Activated CD8-positive, alpha-beta memory T cell treated with anti-CD3 and anti-CD28 coated beads, Interleukin-2, amount 50 U/mL, for 48 hours (primary cell): ENCODE measurements around the gene PLIN4.
"Not testable (repeated sequence)": the region's sequence is repeated elsewhere in the genome, so short reads cannot be mapped to it uniquely, and the experiment has no call there.

Experiments used
- DNase-seq: peaks from one replicate; pipeline ENCODE4 v3.0.0-alpha.2; 2020

Gene PLIN4

DNA sequence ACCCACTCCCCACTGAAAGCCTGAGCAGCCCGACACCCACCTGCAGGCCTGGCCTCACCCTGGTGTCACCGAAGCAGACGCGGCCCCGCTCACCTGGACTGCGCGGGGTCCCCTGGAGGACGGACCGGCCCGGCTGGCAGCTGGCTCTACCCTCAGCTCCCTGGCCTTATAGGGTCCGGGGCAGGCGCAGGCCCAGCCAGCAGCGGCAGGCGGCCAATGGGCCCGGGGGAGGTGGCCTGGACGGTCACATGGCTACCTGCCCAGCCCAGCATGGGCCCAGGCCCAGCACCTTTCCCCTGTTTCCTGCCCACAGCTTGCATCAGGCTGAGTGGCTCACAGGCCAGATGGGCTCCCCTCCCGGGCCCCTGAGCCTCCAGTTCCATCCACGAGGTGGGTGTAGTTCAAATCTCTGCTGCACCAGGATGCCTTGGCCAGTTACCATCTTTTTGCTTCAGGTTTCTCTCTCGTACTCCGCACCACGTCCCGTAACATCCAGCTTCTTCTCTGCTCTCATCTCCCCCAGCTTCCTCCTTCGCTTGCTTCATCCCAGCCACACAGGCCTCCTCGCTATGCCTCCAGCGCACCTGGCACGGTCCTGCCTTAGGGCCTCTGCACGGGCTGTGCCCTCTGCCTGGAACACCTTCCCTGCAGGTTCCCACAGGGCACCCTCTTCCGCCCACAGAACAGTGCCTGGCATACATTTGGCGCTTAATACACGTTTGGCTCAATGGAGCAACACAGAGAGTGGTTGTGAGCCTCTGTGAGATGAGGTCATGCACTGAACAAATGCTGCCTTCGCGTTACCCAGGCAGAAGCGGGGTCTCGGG is at the start of gene PLIN4:
Gene PLIN4, minus strand, starts transcription at position 142 of the 827 bp plus-strand sequence. CDS start 214 bp downstream, outside the sequence.
- no peak for DNase-seq

DNA sequence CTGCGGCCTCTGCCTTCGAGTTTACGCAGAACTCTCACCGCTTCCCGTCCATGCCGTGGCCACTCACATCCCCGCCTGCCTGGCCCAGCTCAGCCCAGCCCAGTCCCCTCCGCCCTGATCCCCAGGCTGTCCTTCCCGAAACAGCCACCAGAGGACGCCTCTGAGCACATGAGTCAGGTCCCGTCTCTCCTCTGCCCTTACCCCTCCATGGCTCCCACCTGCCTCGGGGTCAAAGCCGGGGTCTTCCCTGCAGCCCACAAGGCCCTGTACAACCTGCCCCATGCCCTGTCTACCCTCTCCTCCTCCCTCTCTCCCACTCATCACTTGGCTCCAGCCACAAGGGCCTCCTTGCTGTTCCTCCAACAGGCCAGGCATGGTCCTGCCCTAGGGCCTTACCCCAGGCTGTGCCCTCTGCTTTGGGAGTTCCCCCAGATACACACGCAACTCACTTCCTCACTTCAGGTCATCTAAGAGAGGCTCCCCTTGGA is 49.3 kb upstream of the PLIN4 start:
- DNase-seq = peak; percentile 92

DNA sequence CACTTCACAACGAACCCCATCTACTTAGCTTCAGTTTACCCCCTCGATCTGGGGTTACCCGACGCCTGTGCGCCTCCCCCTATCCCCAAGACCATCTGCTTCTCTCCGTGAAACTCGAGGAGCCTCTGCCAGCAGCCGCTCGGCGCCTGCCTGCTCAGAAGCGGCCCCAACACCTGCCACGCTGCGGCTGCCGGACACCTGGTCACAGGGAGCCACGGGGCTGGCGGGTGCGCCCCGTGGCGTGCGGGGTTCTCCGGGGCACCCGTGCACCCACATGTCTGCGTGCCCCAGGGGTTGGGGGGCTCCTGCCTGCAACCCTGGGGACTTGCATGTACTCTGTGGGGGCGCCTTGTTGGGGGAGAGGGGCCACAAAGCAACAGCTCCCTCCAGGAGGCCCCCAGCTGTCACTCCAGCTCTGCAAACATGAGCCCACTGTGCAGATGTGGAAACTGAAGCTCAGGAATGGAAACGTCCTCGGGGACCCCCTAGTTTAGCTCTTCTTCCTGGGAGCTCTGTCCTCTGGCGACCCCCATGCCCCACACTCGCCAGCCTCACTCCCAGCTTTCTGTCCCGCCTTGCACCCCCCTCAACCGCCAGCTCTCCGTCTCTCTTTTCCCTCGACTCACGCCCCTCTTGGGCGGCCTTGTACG is 48.2 kb upstream of the PLIN4 start:
- no peak for DNase-seq

DNA sequence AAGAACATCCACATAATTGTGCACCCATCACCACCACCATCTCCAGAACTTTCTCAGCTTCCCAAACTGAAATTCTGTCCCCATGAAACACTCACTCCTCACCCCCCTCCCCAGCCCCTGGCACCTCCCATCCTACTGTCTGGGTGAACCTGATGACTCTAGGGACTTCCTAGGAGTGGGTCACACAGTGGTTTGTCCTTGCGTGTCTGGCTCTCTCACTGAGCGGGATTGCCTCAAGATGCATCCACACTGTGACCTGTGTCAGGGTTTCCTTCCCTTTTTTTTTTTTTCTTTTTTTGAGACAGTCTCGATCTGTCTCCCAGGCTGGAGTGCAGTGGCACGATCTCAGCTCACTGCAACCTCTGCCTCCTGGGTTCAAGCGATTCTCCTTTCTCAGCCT is 45.3 kb upstream of the PLIN4 start:
- DNase-seq = not testable (repeated sequence)

DNA sequence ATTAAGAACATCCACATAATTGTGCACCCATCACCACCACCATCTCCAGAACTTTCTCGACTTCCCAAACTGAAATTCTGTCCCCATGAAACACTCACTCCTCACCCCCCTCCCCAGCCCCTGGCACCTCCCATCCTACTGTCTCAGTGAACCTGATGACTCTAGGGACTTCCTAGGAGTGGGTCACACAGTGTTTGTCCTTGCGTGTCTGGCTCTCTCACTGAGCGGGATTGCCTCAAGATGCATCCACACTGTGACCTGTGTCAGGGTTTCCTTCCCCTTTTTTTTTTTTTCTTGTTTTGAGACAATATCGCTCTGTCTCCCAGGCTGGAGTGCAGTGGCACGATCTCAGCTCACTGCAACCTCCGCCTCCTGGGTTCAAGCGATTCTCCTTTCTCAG is 43.8 kb upstream of the PLIN4 start:
- DNase-seq = not testable (repeated sequence)

DNA sequence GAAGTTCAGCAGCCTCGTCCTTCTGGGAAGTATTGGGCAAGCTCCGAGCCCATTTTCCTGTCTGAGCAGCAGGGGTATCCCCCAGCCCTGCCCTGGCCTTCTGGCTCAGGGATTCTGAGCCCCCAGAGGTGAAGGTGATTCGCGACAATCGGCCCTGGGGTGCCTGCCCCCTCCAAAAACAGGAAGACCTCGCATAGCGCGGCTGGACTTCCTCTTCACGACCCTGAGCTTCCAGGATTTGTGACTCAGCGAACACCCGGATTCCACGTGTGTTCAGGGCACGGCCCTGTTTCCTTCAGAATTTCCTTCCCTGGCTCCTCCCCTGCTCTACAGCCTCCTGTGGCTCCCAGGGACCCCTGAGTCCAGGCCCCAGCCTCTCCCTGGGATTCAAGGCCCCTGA is 41.3 kb upstream of the PLIN4 start, which contains the start of gene SEMA6B:
Gene SEMA6B, minus strand, starts transcription at position 116 of the 400 bp plus-strand sequence. CDS start 1,227 bp downstream, outside the sequence.
- no peak for DNase-seq

DNA sequence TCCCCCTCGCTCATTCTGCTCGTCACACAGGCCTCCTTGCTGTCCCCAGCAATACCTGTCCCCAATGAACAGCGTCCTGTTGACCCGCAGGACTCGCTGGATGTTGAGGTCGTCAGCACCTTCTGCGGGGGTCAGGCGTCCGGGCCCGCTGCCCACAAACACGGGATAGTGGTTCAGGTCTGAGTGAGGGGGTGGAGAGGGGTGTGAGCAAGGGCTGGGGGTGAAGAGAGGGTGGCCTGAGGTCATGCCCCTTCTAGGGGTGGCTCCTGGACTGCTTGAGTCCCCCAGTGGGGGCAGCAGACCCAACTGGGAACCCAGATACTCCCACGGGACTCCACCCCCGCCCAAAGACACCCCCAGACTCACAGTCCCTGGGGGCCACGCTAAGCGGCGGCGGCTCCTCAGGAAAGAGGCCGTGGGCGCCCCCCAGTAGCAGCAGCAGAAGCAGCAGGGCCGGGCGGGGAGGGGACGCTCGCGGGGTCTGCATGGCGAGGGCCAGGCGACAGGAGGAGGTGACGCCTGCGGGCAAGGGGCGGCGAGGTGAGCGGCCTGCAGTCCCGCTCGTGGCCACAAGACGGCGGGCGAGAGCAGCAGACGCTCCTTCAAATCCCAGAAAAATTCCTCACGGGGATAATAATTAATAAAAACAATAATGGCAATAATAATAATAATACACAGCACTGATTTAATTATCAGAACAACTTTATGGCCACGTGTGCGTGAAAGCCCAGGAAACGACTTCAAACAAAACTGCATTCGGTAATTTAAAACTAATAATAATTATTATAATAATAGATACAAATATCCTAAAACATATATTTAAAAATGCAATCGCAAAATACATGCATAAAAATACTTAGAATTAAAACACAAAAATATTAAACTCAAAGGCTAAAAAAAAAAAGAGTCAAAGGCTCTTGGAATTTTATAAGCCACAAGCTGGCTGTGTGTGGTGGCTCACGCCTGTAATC is 40.0 kb upstream of the PLIN4 start:
- DNase-seq = peak; percentile 84

DNA sequence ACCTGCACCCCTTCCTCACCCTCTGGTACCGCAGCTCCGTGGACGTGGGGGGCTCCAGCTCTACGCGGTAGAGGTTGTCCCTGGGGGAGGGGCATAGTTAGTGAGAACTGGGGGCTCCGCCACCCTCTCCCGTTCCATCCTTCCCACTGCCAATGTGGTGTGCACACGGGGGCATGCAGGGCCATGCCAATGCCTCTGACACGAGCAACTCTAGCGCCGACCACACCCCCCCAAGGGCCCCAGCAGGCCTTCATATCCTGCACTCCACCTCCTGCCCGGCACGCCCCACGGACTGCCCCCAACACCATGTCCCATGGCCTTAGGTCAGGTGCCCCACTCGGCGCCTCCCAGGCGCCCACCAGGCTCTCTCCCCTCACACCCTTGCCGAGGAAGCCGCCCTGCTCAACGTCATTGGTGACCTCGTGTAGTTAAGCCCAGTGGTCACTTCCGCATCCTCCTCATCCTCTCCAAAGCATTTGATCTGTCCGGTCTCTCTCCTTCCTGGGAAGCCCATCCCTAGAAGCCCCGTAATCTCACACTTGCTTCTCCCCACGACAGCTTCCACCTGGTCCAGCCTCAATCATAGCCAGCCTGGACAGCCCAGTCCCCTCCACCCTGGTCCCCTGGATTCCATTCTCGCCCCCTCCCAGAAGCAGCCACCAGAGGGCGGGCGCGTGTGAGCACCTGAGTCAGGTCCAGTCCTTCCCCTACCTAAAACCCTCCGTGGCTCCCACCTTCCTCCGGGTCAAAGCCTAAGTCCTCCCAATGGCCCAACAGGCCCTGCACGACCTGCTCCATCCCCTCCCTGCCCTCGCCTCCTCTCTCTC is 39.1 kb upstream of the PLIN4 start:
- DNase-seq = no peak

GRCh38 chr19:4556597-4557127 is 38.4 kb upstream of the PLIN4 start:
- DNase-seq = peak; percentile 79

DNA sequence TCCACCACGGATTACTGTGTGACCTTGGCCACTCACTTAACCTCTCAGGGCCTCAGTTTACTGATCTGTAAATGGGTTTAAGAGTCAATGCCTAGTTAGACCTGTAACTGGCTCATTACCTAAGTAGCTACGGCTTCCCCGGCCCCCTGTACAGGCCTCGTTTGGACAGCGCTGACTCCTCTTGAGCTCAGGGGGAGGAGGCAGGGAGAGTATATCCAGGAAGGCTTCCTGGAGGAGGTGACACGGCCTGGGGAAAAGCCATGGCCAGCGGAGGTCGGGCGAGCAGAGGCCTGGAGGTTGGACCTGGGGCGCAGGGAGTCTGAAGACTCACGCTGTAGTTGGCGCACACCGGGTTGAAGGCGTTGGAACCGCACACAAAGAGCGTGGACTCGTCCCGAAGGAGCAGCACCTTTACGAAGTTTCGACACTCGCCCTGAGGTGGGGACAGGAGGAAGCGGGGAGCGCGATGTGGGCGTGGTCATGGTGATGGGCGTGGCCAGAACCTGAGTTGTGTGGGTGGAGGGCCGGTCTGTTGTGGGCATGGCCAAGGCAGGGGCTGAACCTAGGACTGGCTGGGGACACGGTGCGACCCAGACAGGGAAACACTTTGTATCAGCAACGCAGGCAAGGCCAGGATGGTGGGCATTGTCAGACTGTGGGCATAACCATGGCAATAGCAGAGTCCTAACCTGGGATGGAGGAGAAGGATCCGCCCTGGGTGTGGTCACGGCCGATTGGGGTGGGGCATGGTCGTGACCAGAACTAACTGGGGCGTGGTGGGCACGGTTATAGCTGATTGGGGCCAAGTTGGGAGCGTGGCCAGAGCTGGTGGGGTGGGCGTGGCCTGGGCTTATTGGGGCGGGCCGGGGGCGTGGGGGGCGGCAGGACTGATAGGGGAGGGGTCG is 37.6 kb upstream of the PLIN4 start:
- no peak for DNase-seq

DNA sequence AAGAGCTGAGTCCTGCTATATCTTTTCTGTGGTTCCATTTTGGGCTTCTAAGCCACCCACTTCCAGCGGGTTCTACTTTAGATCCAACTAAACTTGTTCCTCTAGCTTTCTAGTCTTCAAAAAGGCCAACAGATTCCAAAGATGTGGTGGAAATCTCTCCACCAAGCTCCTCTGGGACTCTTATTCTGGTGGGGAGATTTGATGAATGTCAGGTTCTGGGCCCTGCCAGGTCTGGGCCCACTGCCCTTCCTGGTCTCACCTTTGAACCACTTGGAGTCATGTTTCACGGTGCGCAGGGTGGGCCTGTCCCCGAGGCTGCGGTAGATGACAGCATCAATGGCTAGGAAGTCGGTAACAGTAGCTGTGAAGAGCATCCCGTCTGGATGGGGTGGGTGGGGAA is 36.4 kb upstream of the PLIN4 start:
- no peak for DNase-seq

- no peak for DNase-seq
These were observed 35.5 kb upstream of the PLIN4 start for GRCh38 chr19:4553775-4554174.

DNA sequence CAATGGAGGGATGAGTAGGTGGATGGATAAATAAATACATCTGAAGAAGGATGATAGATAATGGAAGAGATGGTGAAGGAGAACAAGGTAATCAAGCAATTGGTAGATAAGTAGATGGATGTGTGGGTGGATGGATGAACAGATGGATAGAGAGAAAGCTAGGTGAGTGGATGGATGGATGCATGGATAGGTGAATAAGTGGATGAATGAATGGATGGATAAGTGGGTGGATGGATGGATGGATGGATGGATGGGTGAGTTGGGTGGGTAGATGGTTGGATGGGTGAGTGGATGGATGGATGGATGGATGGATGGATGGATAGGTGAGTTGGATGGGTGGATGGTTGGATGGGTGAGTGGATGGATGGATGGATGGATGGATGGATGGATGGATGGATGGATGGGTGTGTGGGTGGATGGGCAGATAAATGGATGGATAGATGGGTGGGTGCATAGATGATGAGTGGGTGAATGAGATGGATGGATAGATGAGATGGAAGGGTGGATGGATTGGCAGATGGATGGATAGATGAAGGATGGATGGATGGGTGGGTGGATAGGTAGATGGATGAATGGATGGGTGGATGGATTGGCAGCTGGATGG is 34.9 kb upstream of the PLIN4 start:
- DNase-seq = no peak

GRCh38 chr19:4552525-4552819 is 34.2 kb upstream of the PLIN4 start:
- DNase-seq = no peak

DNA sequence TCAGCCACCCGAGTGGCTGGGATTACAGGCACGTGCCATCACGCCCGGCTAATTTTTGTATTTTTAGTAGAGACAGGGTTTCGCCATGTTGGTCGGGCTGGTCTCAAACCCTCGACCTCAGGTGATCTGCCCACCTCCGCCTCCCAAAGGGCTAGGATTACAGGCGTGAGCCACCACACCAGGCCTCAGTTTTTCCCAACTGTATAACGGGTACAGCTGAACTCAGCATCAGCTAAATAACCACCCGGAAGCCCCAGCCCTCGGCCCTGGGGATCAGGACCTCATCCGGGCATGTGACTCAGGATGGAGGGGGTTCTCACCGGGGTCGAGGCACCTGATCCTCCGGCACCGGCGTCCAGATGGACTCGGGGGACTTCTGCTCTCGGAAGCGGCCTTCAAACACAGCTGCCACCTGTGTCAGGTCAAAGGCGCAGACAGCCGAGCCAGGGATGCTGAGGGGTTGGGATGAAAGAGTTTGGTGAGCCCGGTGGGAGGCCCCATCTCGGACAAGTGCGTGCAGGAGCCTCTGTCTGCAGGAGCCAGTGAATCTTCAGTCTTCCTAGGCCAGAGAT is 32.3 kb upstream of the PLIN4 start:
- DNase-seq = no peak

DNA sequence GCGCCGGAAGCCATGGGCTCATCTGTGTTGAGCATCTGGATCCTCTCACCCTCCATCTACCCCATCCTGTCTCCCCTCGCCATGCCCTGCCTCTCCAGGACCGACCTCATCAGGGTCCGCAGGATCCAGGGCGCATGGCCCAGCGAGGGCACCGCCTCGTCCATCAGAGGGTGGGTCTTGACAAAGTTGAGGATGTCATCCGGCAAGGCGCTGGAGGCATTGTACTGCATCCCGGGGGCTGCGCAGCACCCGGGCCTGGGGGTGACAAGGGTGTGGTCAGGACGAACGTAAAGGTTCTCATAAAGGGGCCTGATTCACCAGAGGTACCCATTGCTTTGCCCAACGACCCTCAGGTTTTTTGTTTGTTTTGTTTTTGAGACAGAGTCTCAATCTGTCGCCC is 31.7 kb upstream of the PLIN4 start:
- DNase-seq = no peak

DNA sequence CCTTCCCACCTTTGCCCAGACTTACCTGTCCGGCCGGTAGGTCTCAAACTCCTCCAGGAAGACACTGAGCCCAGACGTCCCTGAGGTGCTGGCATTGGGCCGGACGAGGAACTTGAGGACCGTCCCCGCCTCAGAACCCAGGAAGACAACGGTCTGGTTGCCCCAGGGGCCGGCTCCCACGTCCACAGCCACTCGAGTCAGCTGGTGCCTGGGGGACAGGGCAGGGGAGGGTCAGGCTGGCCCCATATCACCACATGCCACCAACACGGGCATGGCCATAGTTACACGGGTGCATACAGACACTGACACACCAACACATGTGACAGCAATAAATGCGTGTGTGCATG is 29.9 kb upstream of the PLIN4 start:
- no peak for DNase-seq

- DNase-seq = no peak
These were observed 29.3 kb upstream of the PLIN4 start for GRCh38 chr19:4547303-4548237.
